Limb (tissue), 2 donors: Measurements from ENCODE around the gene NLRX1.
A peak's percentile ranks its signal among the peaks of the same experiment; 100 is the strongest.
"Not testable (repeated sequence)": the region's sequence is repeated elsewhere in the genome, so short reads cannot be mapped to it uniquely, and the experiment has no call there.

ENCODE experiments used
- DNase-seq, 2 donors: peaks; one replicate each; pipeline ENCODE4 v3.0.0-alpha.2; 2016; ENCODE audit errors: extremely low spot score in 2 of 2

Gene NLRX1

GRCh38 chr11:119185981-119186634 lies 17.6 kb downstream of the NLRX1 start:
- no peak for DNase-seq

GRCh38 chr11:119187123-119187892 lies 18.8 kb downstream of the NLRX1 start:
- no peak for DNase-seq

DNA sequence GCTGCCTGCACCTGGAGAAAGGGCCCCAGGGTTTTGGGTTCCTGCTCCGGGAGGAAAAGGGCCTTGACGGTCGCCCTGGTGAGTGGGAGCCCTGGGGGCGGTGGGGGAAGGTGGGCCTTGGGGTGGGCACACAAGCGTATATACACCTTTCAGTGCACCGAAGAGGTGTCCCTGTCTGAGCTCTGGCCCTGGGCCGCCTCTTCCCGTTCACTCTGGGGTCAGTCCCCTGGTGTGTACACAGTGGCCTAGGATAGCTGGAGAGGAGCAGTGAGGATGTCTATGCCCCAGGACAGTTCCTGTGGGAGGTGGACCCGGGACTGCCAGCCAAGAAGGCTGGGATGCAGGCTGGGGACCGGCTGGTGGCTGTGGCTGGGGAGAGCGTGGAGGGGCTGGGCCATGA lies 19.5 kb downstream of the NLRX1 start:
- DNase-seq: no peak

- no peak for DNase-seq
These were observed 20.4 kb downstream of the NLRX1 start for GRCh38 chr11:119188887-119189286.

GRCh38 chr11:119189393-119189792 lies 20.9 kb downstream of the NLRX1 start:
- no peak for DNase-seq

DNA sequence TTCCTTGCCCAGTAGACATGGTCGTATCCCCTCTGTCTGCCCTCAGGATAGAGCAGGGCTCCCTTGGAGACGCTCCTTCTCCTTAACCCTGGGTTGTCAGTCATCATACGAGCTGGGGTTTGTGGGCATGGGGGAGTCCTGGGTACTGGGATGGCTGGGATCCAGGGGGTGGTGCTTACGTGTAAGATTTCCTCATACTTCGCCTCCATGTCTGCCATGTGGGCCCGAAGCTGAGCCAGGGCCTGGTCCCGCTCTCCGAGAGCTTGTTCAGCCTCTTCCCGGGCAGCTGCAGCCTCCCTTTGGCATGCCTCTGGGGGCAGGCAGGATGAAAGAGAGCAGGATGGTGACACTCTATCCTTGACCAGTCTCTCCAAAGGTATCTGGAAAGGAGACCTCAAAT lies 22.0 kb downstream of the NLRX1 start:
- no peak for DNase-seq

GRCh38 chr11:119191265-119191664 lies 22.7 kb downstream of the NLRX1 start:
- not testable (repeated sequence) for DNase-seq

- no peak for DNase-seq
These were observed 23.6 kb downstream of the NLRX1 start for GRCh38 chr11:119192111-119192510.

DNA sequence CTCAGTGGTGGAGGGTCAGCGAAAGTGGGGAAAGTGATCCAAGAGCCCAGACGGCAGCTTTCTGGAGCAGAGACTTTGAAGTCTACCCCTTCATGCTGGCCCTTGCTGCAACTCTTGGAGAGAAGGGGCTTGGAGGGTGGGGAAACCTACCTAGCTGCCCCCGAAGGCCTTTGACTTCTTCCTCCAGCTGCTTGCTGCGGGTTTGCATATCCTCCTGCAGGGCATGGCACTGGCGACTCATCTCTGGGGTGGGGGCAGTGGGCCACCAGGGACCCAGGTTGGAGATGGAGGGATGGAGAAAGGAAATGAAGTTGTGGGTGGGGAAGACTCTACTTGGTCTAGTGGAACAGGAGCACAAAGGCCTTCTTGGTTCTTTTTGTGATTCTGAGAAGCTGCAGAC lies 24.5 kb downstream of the NLRX1 start:
- no peak for DNase-seq

- no peak for DNase-seq
These were observed 25.1 kb downstream of the NLRX1 start for GRCh38 chr11:119193626-119194025.

GRCh38 chr11:119194811-119195440 lies 26.4 kb downstream of the NLRX1 start:
- no peak for DNase-seq

DNA sequence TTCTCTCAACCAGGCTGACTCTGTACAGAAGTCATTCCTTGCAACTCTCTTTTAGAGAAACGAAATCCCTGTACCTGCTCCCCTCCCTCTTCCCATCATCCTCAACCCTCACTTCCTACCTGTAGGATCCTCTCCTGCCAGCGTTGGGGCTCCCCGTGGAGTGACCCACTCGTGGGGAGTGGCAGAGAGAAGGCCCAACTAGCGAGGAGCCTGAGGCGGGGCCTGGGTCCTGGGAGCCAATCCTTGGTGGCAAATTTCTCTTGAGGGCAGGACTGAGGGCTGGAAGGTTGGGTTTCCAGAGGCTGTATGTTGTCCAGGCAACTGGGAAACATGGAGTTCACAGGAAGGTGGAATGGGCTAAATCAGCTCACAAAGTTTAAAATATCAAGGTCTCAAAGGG lies 27.2 kb downstream of the NLRX1 start:
- DNase-seq: no peak

- DNase-seq: peak; percentile 70 to 79
These were observed 28.4 kb downstream of the NLRX1 start for GRCh38 chr11:119196833-119197483.

DNA sequence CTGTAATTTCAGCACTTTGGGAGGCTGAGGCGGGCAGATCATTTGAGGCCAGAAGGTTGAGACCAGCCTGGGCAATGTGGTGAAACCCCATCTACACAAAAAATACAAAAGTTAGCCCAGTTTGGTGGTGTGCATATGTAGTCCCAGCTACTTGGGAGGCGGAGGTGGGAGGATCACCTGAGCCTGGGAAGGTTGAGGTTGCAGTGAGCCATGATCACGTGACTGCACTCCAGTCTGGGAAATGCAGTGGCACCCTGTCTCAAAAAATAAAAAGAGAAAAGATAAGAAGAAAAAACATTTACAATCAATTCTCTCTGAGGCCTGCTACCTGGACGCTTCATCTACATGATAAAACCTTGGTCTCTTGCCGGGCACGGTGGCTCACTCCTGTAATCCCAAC lies 30.4 kb downstream of the NLRX1 start:
- DNase-seq: no peak

DNA sequence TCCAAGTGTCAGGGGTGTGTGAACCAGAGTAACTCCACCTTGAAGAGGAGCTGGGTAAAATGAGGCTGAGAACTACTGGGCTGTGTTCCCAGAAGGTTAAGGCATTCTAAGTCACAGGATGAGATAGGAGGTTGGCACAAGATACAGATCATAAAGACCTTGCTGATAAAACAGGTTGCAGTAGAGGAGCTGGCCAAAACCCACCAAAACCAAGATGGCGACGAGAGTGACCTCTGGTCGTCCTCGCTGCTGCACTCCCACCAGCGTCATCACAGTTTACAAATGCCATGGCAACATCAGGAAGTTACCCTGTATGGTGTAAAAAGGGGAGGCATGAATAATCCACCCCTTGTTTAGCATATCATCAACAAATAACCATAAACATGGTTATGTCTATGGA lies 32.7 kb downstream of the NLRX1 start:
- not testable (repeated sequence) for DNase-seq

GRCh38 chr11:119202554-119202953 lies 34.0 kb downstream of the NLRX1 start:
- no peak for DNase-seq

DNA sequence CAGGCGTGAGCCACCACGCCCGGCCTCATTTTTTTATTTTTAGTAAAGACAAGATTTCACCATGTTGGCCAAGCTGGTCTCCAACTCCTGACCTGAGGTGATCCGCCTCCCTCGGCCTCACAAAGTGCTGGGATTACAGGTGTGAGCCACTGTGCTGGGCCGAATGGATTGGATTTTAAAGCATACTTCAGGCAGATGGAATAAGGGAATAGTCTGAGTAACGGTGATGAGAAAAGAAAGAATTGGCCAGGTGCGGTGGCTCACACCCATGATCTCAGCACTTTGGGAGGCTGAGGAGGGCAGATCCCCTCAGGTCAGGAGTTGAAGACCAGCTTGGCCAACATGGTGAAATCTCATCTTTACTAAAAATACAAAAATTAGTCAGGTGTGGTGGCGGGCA lies 35.5 kb downstream of the NLRX1 start:
- DNase-seq: no peak

- no peak for DNase-seq
These were observed 36.6 kb downstream of the NLRX1 start for GRCh38 chr11:119205080-119205479.

DNA sequence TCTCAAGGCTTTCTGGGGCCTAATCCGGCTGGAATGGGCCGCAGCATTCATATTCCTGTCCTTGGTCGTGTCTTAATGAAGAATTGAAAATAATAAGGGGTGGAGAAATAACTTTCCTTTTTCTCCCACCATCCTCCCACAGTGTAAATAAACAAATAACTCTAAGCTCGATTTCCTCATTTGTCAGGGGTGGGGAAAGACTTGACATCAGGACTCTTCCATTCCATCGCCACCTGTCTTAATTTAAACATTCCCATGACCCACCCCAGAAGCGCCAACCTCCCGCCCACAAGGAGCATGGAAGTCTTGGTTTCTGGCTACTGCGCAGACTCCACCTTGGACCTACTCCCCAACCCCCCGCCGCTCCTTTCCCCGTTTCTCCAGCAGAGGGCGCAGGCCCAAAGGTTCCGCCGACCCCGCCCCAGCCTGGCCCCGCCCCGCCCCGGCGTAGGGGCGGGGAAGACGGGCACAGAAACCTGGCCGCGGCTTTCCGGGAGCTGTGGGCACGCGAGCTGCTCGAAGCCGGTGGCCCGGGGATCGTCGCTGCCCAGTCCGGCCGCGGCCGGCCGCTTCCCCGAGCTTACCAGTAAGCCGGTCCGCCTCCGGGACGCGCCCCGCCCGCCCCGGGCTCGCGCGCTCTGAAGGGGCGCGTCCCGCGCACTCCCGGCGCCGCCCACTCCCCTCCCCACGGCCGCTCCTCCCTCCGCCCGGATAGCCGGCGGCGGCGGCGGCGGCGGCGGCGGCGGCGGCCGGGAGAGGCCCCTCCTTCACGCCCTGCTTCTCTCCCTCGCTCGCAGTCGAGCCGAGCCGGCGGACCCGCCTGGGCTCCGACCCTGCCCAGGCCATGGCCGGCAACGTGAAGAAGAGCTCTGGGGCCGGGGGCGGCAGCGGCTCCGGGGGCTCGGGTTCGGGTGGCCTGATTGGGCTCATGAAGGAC lies 37.3 kb downstream of the NLRX1 start, which contains the start of gene CBL:
TSS of gene CBL (plus strand) at position 766 of the 937 bp plus-strand sequence. CDS start at position 845, 79 bp downstream.
- DNase-seq: peak; percentile 92 to 99

DNA sequence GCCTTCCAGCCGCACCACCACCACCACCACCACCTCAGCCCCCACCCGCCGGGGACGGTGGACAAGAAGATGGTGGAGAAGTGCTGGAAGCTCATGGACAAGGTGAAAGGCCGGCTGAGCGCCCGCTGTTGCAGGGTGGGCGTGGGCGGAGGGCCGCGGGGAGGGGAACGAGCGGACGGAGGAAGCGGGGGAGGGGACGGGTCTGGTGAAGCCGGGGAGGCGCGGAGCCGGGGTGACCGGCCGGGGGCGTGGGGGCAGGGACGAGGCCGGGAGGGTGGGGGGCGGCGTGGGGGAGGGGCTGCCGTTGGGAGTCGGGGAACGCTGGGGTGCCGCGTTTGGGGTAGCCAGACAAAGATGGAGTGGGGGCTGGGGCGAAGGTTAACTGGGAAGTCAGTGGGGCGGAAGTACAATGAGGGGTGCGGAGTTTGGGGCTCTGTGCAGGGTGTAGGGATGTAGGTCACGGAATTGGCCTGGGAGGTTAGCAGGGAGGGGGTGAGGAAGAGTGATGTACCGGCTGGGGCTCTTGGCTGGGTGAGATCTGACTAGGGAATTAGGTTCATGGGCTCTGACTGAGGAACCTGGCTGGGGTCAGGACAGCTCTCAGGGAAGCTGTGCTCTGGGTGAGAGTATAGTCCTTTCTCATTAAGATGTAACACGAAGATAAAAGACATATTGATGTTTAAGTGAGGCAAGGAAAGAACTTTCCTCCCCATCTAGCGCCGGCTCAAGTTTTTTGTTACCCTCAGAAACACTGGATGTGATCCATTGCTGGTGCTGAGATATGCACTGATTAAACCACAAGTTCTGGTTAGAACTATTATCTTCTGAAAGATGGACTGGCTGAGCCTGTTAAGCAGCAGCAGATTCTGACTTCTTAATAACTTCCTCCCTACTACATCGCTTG lies 38.2 kb downstream of the NLRX1 start:
- peak in 1 of 2 donors; percentile 17 for DNase-seq
